Sigmoid colon (tissue), 4 donors: ENCODE results near the gene KPNA6.

Source experiments
- CTCF ChIP-seq, 4 experiments: fragments of 450-650 bp in 3 of 4; fragments of 200-600 bp in 1 of 4; IDR thresholded peaks; one replicate each; pipeline ENCODE4 v1.5.1; 2016 to 2019; ENCODE audit warnings: antibody characterized with exemption in 4 of 4, mild to moderate bottlenecking in 3 of 4, moderate library complexity in 2 of 4
- POLR2A ChIP-seq, 2 donors: fragments of 450-650 bp; IDR thresholded peaks; one replicate each; pipeline ENCODE4 v1.6.1; 2016; ENCODE audit warnings: antibody characterized with exemption in 2 of 2, mild to moderate bottlenecking in 2 of 2, moderate library complexity in 2 of 2
- POLR2AphosphoS5 ChIP-seq, 4 donors: sonication (generic); formaldehyde crosslinking; IDR thresholded peaks; one replicate each; pipeline ENCODE4 v1.6.1; 2017; ENCODE audit warnings: antibody characterized with exemption in 4 of 4

- no peak for TF ChIP-seq POLR2A (IDR thresholded peaks at IDR 0.05)
- no peak for TF ChIP-seq CTCF (IDR thresholded peaks at IDR 0.05)
- no peak for TF ChIP-seq POLR2AphosphoS5 (IDR thresholded peaks at IDR 0.05)
Observed at GRCh38 chr1:32116531-32116930, 8.7 kb downstream of the KPNA6 start.
